Activated CD4-positive, alpha-beta memory T cell treated with anti-CD3 and anti-CD28 coated beads for 36 hours (primary cell): ENCODE measurements around the gene ARMCX6. TPM values are rescaled to one million over a fixed set of nuclear protein-coding genes. Genes with fewer than 3 reads are reported as not detected.
"Not testable (repeated sequence)": the region's sequence is repeated elsewhere in the genome, so short reads cannot be mapped to it uniquely, and the experiment has no call there.

Experiments
- CTCF ChIA-PET: fragments of 350-600 bp; sonication (Branson Sonifier 250); formaldehyde crosslinking; loops from one replicate; lab custom pipeline; 2021; ENCODE audit warnings: antibody characterized with exemption, inconsistent platforms; lab: Charles Lee
- POLR2A ChIA-PET: fragments of 350-600 bp; sonication (Branson Sonifier 250); formaldehyde crosslinking; loops from one replicate; lab custom pipeline; 2021; ENCODE audit warnings: antibody characterized with exemption; lab: Charles Lee
- DNase-seq: peaks from one replicate; pipeline ENCODE4 v3.0.0-alpha.2; 2020
- H3K27ac Mint-ChIP-seq: one replicate; pipeline ENCODE4 v1.8.0; 2021; ENCODE audit warnings: mixed read lengths
- H3K27me3 Mint-ChIP-seq: one replicate; pipeline ENCODE4 v1.8.0; 2021; ENCODE audit warnings: mixed read lengths
- H3K36me3 Mint-ChIP-seq: one replicate; pipeline ENCODE4 v1.8.0; 2021; ENCODE audit warnings: mixed read lengths
- H3K4me1 Mint-ChIP-seq: one replicate; pipeline ENCODE4 v1.8.0; 2021; ENCODE audit warnings: low read depth, mixed read lengths
- H3K4me3 Mint-ChIP-seq: one replicate; pipeline ENCODE4 v1.8.0; 2021; ENCODE audit warnings: mild to moderate bottlenecking, mixed read lengths
- H3K9me3 Mint-ChIP-seq: one replicate; pipeline ENCODE4 v1.8.0; 2021; ENCODE audit warnings: mixed read lengths
- intact Hi-C: fragments of 100-400 bp; cut with micrococcal nuclease; formaldehyde crosslinking; loops from one replicate; pipeline ENCODE4 v1.15.1; 2023
- total RNA-seq, 2 experiments: library from RNA; stranded (reverse); gene quantifications; one replicate each; pipeline ENCODE4 v1.2.3, GENCODE V29; 2021

ARMCX6 gene
- total RNA-seq, 2 experiments from 2014 or later, result 45.2 to 47.3 TPM

GRCh38 chrX:101602077-101602476 lies 15.7 kb downstream of the ARMCX6 start:
- POLR2A ChIA-PET, result no interaction called here
- Mint-ChIP-seq H3K9me3 (no peaks in the 10 kb centered on the region), H3K36me3 (no peaks in the 10 kb centered on the region), H3K27me3 (peaks cover under 1% of the 10 kb centered on the region), H3K4me3 (no peak overlapping the region), H3K4me1 (no peaks in the 10 kb centered on the region), H3K27ac (no peak overlapping the region)
- CTCF ChIA-PET, result no interaction called here
- DNase-seq, result no peak
- intact Hi-C loops, result no loop called here

- CTCF ChIA-PET, POLR2A ChIA-PET, H3K4me3 Mint-ChIP-seq, H3K4me1 Mint-ChIP-seq, H3K27me3 Mint-ChIP-seq, H3K9me3 Mint-ChIP-seq, H3K27ac Mint-ChIP-seq, H3K36me3 Mint-ChIP-seq, DNase-seq: not testable (repeated sequence)
- intact Hi-C loops, result loop anchor here (5.0 kb wide), 4 partner anchors 158 to 488 kb away; no protein-coding TSS in a partner anchor
Measured at GRCh38 chrX:101599592-101599991, 18.2 kb downstream of the ARMCX6 start.

DNA sequence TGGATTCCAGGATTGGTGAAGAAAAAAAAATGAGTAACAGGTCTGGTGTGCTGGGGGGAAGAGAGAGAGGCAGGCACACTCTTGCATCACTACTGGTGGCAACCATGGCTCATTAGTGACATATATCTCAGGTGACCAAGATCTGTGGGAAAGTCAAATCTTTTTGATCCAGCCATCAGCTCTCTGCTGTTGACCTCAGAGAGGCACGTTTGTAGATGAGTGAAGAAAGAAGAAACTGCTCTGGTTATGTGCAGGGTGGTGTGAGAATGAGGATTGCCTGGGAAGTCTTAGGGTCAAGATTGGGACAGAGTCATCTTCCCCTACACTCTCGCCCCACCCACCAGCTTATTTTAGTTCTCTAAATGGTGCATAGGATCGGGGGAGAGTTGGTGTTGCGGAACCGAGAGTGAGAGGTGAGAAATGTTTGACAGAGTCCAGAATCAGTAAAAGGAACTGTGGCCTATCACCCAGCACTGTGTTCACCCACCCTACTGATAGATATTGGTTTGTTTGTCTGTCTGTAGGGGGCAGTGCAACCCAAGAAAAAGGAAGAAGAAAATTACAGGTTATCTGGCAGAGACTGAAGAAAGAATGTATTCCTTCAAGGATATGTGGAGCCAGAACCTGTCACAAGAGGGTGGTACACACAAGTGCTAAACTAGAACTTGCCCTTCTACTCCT lies 21.9 kb downstream of the ARMCX6 start:
- H3K36me3 Mint-ChIP-seq, result no peaks in the 10 kb centered on the region
- H3K4me1 Mint-ChIP-seq, result no peaks in the 10 kb centered on the region
- no peak overlapping the region for H3K4me3 Mint-ChIP-seq
- intact Hi-C loops, result loop anchor here (5.0 kb wide), 4 partner anchors 161 to 491 kb away; no protein-coding TSS in a partner anchor
- DNase-seq, result no peak
- ChIA-PET POLR2A (no interaction called here), CTCF (interaction anchor here (0.8 to 3.9 kb wide), 3 partner anchors 33 to 208 kb away, joined by 4 to 21 read pairs (median 4); no protein-coding TSS in a partner anchor)
- H3K9me3 Mint-ChIP-seq, result no peaks in the 10 kb centered on the region
- peaks cover 6% of the 10 kb centered on the region for H3K27me3 Mint-ChIP-seq
- no peak overlapping the region for H3K27ac Mint-ChIP-seq

Other genes starting within 250 kb of the ARMCX6 start
- gene BTK, start 231.8 kb downstream of the ARMCX6 start, total RNA-seq, result under 1 TPM; 0.21 to 0.58 TPM
- gene RPL36A, start 227.0 kb downstream of the ARMCX6 start, total RNA-seq, result 100 to 1,000 TPM; 364 to 420 TPM
- 10 to 100 TPM; 40.4 to 43.6 TPM for gene GLA, start 210.1 kb downstream of the ARMCX6 start, total RNA-seq
- gene HNRNPH2, start 209.8 kb downstream of the ARMCX6 start, total RNA-seq, result 10 to 100 TPM; 32.5 to 33.8 TPM
- 1 to 10 TPM; 5.4 to 6.3 TPM for gene ARMCX4, start 132.5 kb downstream of the ARMCX6 start, total RNA-seq
- 1 to 10 TPM; 1.4 to 1.6 TPM for gene ARMCX1, start 67.5 kb downstream of the ARMCX6 start, total RNA-seq
- gene ARMCX3, start 5.2 kb upstream of the ARMCX6 start, total RNA-seq, result 10 to 100 TPM; 46.8 to 48.2 TPM
- gene ARMCX2, start 41.9 kb upstream of the ARMCX6 start, total RNA-seq, result 1 to 10 TPM; 8.7 to 9.7 TPM